GM19023 (cell line): Measurements from ENCODE around the gene PACSIN1.

Experiments used
- ATAC-seq: cut with Tn5 transposase; IDR thresholded peaks from one replicate; pipeline ENCODE4 v1.9.1; 2021; ENCODE audit warnings: mild to moderate bottlenecking, moderate library complexity; ENCODE audit not compliant: unreplicated experiment

The PACSIN1 gene

GRCh38 chr6:34543421-34543820 lies 77.5 kb downstream of the PACSIN1 start:
- ATAC-seq: no peak

- no peak for ATAC-seq
Measured at GRCh38 chr6:34544052-34544604, 78.3 kb downstream of the PACSIN1 start.

- no peak for ATAC-seq
Measured at GRCh38 chr6:34544776-34545471, 79.0 kb downstream of the PACSIN1 start.

DNA sequence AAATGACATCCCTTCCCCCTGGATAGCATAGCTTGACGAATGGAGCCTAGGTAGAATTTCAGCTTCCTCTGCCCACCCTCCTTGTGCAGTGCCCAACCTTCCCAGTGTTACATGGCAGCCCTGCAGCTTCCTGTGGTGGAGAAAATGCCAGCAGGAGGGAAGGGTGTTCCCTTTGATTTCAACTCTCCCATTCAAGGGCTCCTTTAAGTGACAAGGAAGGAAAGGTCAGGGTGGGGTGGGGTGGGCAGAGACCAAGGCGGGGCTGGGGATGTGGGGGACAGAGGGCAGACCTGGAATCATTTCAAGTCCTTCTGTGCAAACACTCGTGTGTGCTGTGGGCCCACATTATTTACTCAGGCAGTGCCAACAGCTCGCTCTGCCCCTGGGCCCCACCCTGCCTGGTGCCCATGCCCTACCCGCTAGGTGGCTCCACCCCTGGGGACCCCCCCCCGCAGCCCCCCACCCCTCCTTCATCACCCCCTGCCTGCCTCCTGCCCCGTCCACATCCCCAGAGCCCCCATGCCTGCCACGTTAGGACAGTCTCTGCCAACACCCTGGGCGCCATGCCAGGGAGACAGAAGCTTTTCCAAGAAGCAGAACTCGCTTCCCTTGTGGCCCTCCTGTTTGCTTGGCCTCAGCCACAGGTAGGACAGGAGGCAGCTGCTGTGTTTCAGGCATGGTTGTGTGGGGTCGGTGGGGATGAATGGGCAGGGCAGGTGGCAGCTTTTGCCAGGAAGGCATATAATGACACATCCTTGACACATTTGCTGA lies 80.9 kb downstream of the PACSIN1 start:
- ATAC-seq: no peak

- no peak for ATAC-seq
Measured at GRCh38 chr6:34547701-34548644, 82.1 kb downstream of the PACSIN1 start.

GRCh38 chr6:34549026-34549803 lies 83.3 kb downstream of the PACSIN1 start:
- no peak for ATAC-seq

- ATAC-seq: no peak
Measured at GRCh38 chr6:34549804-34550202, 83.9 kb downstream of the PACSIN1 start.

- no peak for ATAC-seq
Measured at GRCh38 chr6:34551720-34552119, 85.8 kb downstream of the PACSIN1 start.

- ATAC-seq: no peak
Measured at GRCh38 chr6:34552620-34553019, 86.7 kb downstream of the PACSIN1 start.

GRCh38 chr6:34553146-34553545 lies 87.3 kb downstream of the PACSIN1 start:
- no peak for ATAC-seq

DNA sequence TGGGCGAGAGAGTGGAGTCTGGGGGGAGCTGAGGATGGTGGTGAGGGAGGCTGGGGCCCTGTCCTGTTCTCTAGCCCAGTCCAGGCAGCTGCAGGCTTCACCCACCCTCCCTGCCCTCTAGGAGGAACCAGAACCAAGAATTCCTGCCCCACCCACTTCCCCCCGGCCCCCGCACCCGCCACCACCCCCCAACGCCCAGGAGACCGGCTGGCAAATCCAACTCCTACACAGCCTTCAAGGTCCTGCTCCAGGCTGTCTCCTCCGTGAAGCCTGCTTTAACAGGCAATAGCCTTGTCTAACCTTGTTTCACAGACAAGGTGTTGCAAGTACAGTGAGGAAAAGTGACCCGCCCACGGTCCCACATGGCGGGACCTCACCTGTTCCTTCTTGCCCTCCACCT lies 87.9 kb downstream of the PACSIN1 start:
- ATAC-seq: no peak

- no peak for ATAC-seq
Measured at GRCh38 chr6:34554291-34555006, 88.6 kb downstream of the PACSIN1 start.

- ATAC-seq: no peak
Measured at GRCh38 chr6:34555007-34555322, 89.1 kb downstream of the PACSIN1 start.

GRCh38 chr6:34555328-34555727 lies 89.5 kb downstream of the PACSIN1 start:
- ATAC-seq: no peak

- no peak for ATAC-seq
Measured at GRCh38 chr6:34556031-34556471, 90.2 kb downstream of the PACSIN1 start, which contains the start of gene SPDEF. Gene SPDEF (minus strand): TSS chr6:34556329. CDS start chr6:34544455, 11,874 bp downstream.

DNA sequence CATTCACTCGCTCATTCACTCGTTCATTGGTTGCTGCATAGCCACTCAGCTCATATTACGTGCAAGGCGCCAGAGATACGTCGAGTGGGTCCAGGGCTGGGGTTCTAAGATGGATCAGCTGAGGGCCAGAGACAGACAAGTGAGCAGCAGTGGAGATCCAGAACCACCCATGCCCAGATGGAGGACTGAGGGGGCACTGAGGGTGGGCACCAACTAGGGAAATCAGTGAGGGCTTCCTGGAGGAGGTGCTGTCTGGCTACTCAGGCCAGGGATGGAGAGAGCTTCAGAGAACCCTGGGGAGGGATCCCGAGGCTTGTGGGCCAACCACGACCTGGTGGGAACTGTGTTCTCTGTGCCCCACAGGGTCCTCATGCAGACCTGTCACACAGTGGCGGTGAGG lies 90.6 kb downstream of the PACSIN1 start:
- no peak for ATAC-seq

GRCh38 chr6:34557228-34557627 lies 91.4 kb downstream of the PACSIN1 start:
- ATAC-seq: no peak

- ATAC-seq: no peak
Measured at GRCh38 chr6:34558172-34558714, 92.4 kb downstream of the PACSIN1 start.

DNA sequence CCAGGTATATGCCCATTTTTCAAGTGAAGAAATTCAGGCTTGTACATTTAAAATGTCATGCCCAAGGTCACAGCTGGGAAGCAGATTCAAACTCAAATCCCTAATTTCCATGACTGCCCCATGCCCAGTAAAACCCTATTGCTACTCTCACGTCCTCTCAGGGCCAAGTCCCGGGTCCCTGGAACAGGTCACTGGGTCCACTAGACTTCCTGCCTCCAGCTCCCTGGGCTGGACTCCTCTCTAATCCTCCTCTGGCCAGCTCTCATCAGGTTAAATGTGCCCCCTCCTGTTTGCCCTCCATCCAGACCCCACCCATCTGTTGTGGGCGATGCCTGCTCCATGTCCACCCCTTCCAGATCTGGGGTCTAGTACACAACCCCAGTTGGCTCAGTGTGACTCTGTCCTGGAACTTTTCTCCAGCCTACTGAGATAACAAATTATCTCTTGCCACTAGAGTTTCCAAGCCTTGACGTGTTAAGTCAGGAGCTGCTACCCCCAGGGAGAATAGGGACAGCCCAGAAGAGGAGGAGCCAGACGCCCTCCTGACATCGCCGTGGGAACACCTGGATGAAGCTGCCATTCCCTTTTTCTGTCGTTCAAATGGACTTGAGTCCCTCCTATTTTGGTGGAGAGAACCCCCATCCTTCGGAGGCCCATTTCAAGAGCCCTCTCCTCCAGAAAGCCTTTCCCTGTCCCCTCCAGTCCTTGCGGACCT lies 93.9 kb downstream of the PACSIN1 start:
- no peak for ATAC-seq
